GM23338 (cell line): ENCODE data around the gene ZGPAT. TPM values are rescaled to one million over a fixed set of nuclear protein-coding genes. Genes with fewer than 3 reads are reported as not detected.

Source experiments
- ATAC-seq: fragments of 200-7000 bp; cut with Tn5 transposase; 3 replicates; pipeline ENCODE4 v1.9.1; 2020
- DNase-seq: peaks from one replicate; pipeline ENCODE4 v3.0.0-alpha.2; 2015; ENCODE audit warnings: low spot score
- H2AFZ ChIP-seq: fragments of 200-600 bp; sonication (generic); 2 replicates; pipeline ENCODE4 v1.8.0; 2016; ENCODE audit warnings: antibody characterized with exemption, mild to moderate bottlenecking, moderate library complexity
- H3F3A ChIP-seq: fragments of 200-600 bp; sonication (generic); replicated peaks from 2 replicates; pipeline ENCODE4 v1.8.0; 2017; ENCODE audit warnings: antibody characterized with exemption, mixed run types, low read depth
- H3K27ac ChIP-seq: fragments of 200-600 bp; sonication (generic); 2 replicates; pipeline ENCODE4 v1.6.1; 2016; ENCODE audit warnings: low read depth
- H3K27me3 ChIP-seq: fragments of 200-600 bp; sonication (generic); 2 replicates; pipeline ENCODE4 v1.8.0; 2016; ENCODE audit warnings: mild to moderate bottlenecking, mixed run types, moderate library complexity; ENCODE audit not compliant: insufficient read depth
- H3K36me3 ChIP-seq: fragments of 200-600 bp; sonication (generic); 2 replicates; pipeline ENCODE4 v1.8.0; 2016; ENCODE audit warnings: mild to moderate bottlenecking; ENCODE audit not compliant: insufficient read depth
- H3K4me1 ChIP-seq: fragments of 200-600 bp; sonication (generic); 2 replicates; pipeline ENCODE4 v1.8.0; 2016; ENCODE audit warnings: mild to moderate bottlenecking, moderate library complexity; ENCODE audit not compliant: insufficient read depth
- H3K4me2 ChIP-seq: fragments of 200-600 bp; sonication (generic); 2 replicates; pipeline ENCODE4 v1.7.1; 2017; ENCODE audit warnings: mixed run types
- H3K4me3 ChIP-seq: fragments of 200-600 bp; sonication (generic); 2 replicates; pipeline ENCODE4 v1.6.1; 2016; ENCODE audit warnings: mixed run types
- H3K79me2 ChIP-seq: fragments of 200-600 bp; sonication (generic); replicated peaks from 2 replicates; pipeline ENCODE4 v1.8.0; 2017; ENCODE audit warnings: mild to moderate bottlenecking; ENCODE audit not compliant: insufficient read depth
- H3K9me2 ChIP-seq: fragments of 200-600 bp; sonication (generic); 2 replicates; pipeline ENCODE4 v1.8.0; 2017; ENCODE audit not compliant: insufficient read depth
- H4K20me1 ChIP-seq: fragments of 200-600 bp; sonication (generic); replicated peaks from 2 replicates; pipeline ENCODE4 v1.8.0; 2017; ENCODE audit warnings: mild to moderate bottlenecking; ENCODE audit not compliant: insufficient read depth
- H3K27ac Mint-ChIP-seq: 2 replicates; pipeline ENCODE4 v1.8.0; 2020; ENCODE audit warnings: inconsistent platforms, mild to moderate bottlenecking, moderate library complexity, mixed read lengths
- H3K27me3 Mint-ChIP-seq: 3 replicates; pipeline ENCODE4 v1.8.0; 2022; ENCODE audit warnings: low read depth, mild to moderate bottlenecking, moderate library complexity, mixed read lengths, inconsistent platforms; ENCODE audit not compliant: insufficient read depth, poor library complexity
- H3K36me3 Mint-ChIP-seq: 3 replicates; pipeline ENCODE4 v1.8.0; 2021; ENCODE audit warnings: low read depth, mild to moderate bottlenecking, inconsistent platforms, moderate library complexity, mixed read lengths
- H3K4me1 Mint-ChIP-seq: 3 replicates; pipeline ENCODE4 v1.8.0; 2020; ENCODE audit warnings: mild to moderate bottlenecking, inconsistent platforms, mixed read lengths
- H3K4me3 Mint-ChIP-seq: 3 replicates; pipeline ENCODE4 v1.8.0; 2021; ENCODE audit warnings: moderate library complexity, mild to moderate bottlenecking, inconsistent platforms, mixed read lengths
- H3K9me3 Mint-ChIP-seq: 3 replicates; pipeline ENCODE4 v1.8.0; 2020; ENCODE audit warnings: moderate library complexity, mild to moderate bottlenecking, inconsistent platforms, mixed read lengths
- CREB1 ChIP-seq: fragments of 250-450 bp; sonication (Bioruptor Pico); IDR thresholded peaks from 2 replicates; pipeline ENCODE4 v1.5.0; 2020; ENCODE audit warnings: low read depth, mild to moderate bottlenecking, moderate library complexity
- CTCF ChIP-seq, 2 experiments: fragments of 200-600 bp in 1 of 2; sonication (generic) in 1 of 2; conservative IDR thresholded peaks; 2 replicates each; pipeline versions ENCODE4 v1.5.1 to v1.6.1; 2016 to 2017; ENCODE audit warnings: antibody characterized with exemption in 2 of 2, low read depth in 2 of 2, mild to moderate bottlenecking in 2 of 2, moderate library complexity in 1 of 2
- EZH2phosphoT487 ChIP-seq: fragments of 200-600 bp; sonication (generic); IDR thresholded peaks from one replicate; pipeline ENCODE4 v1.8.1; 2018; ENCODE audit warnings: antibody characterized with exemption; ENCODE audit not compliant: unreplicated experiment
- NANOG ChIP-seq: IDR thresholded peaks from 2 replicates; pipeline ENCODE4 v1.6.1; 2016; ENCODE audit warnings: antibody characterized with exemption, borderline replicate concordance
- STAT1 ChIP-seq: IDR thresholded peaks from one replicate; pipeline ENCODE4 v1.6.1; 2016; ENCODE audit warnings: antibody characterized with exemption; ENCODE audit not compliant: unreplicated experiment
- polyA plus RNA-seq: library from polyadenylated mRNA; unstranded; fragments of >200 nt; fragmentation: Nextera tagmentation; extraction: Ambion mirVana; gene quantifications from 2 replicates; pipeline ENCODE4 v1.2.1, GENCODE V29; 2016
- total RNA-seq: library from RNA; depleted of rRNA; stranded (reverse); fragments of >200 nt; shearing (Covaris generic); gene quantifications from 2 replicates; pipeline ENCODE4 v1.2.3, GENCODE V29; 2014
- TF ChIP-seq, protein P1 (sequence below): IDR thresholded peaks from 2 replicates; pipeline ENCODE4 v1.6.1; 2016; ENCODE audit warnings: antibody characterized with exemption

The ZGPAT gene
- total and polyA plus RNA-seq, 2 experiments from 2014 or later, result 25.0 to 39.2 TPM

- H3K4me1 Mint-ChIP-seq, result no peaks in the 10 kb centered on the region; the same call in 2 of the 3 replicates
- Histone ChIP-seq H4K20me1 (no peaks in the 10 kb centered on the region; the same call in 1 of the 2 replicates), H3K27ac (no peak overlapping the region), H3F3A (peaks cover 2% of the 10 kb centered on the region; the same call in 1 of the 2 replicates), H3K4me1 (no peaks in the 10 kb centered on the region), H3K27me3 (no peaks in the 10 kb centered on the region), H2AFZ (no peak overlapping the region), H3K79me2 (no peaks in the 10 kb centered on the region), H3K4me2 (no peak overlapping the region), H3K36me3 (no peaks in the 10 kb centered on the region), H3K9me2 (no peaks in the 10 kb centered on the region), H3K4me3 (no peak overlapping the region)
- peaks cover 12% of the 10 kb centered on the region for H3K36me3 Mint-ChIP-seq
- H3K4me3 Mint-ChIP-seq, result no peak overlapping the region
- TF ChIP-seq STAT1 (no peak), CTCF (conservative IDR thresholded peaks at IDR 0.05; ENCODE audit: low read depth in 2 of 2) (no peak), NANOG (no peak)
- H3K27ac Mint-ChIP-seq, result no peak overlapping the region
- H3K9me3 Mint-ChIP-seq, result no peaks in the 10 kb centered on the region; the same call in 1 of the 3 replicates
- H3K27me3 Mint-ChIP-seq, result no peaks in the 10 kb centered on the region
- DNase-seq (no peak), ATAC-seq (no peak)
These were observed 51.6 kb downstream of the ZGPAT start for GRCh38 chr20:63759377-63759901.

GRCh38 chr20:63765082-63765873, 57.4 kb downstream of the ZGPAT start:
- H3K4me3 Mint-ChIP-seq, result no peak overlapping the region
- ATAC-seq, result no peak

More at GRCh38 chr20:63765082-63765873, 57.4 kb downstream of the ZGPAT start:
- H3K36me3 Mint-ChIP-seq, result peaks cover 20% of the 10 kb centered on the region
- H3K9me3 Mint-ChIP-seq, result no peaks in the 10 kb centered on the region; the same call in 2 of the 3 replicates
- H3K4me1 Mint-ChIP-seq, result no peaks in the 10 kb centered on the region; the same call in 2 of the 3 replicates
- Histone ChIP-seq H3K4me2 (no peak overlapping the region), H3K4me3 (no peak overlapping the region), H3K27me3 (no peaks in the 10 kb centered on the region), H3K79me2 (no peaks in the 10 kb centered on the region), H3F3A (0 out of 2 replicates have a peak, but pooled peaks cover 7% of the 10 kb centered on the region), H3K4me1 (no peaks in the 10 kb centered on the region), H3K36me3 (no peaks in the 10 kb centered on the region), H3K9me2 (no peaks in the 10 kb centered on the region), H2AFZ (no peak overlapping the region), H3K27ac (no peak overlapping the region), H4K20me1 (no peaks in the 10 kb centered on the region; the same call in 1 of the 2 replicates)
- H3K27me3 Mint-ChIP-seq, result peaks cover 2% of the 10 kb centered on the region
- H3K27ac Mint-ChIP-seq, result no peak overlapping the region
- TF ChIP-seq EZH2phosphoT487 (no peak), CTCF (conservative IDR thresholded peaks at IDR 0.05; ENCODE audit: low read depth in 2 of 2) (no peak), CREB1 (CRISPR knock-in tag) (no peak)
- TF ChIP-seq, protein P1, sequence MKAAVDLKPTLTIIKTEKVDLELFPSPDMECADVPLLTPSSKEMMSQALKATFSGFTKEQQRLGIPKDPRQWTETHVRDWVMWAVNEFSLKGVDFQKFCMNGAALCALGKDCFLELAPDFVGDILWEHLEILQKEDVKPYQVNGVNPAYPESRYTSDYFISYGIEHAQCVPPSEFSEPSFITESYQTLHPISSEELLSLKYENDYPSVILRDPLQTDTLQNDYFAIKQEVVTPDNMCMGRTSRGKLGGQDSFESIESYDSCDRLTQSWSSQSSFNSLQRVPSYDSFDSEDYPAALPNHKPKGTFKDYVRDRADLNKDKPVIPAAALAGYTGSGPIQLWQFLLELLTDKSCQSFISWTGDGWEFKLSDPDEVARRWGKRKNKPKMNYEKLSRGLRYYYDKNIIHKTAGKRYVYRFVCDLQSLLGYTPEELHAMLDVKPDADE, result no peak
- DNase-seq, result no peak
